Suppressor macrophage treated with lipopolysaccharide for 1 hour (primary cell): ENCODE data around the gene TSPAN12.
A peak's percentile ranks its signal among the peaks of the same experiment; 100 is the strongest.
"Not testable (repeated sequence)": the region's sequence is repeated elsewhere in the genome, so short reads cannot be mapped to it uniquely, and the experiment has no call there.

Source experiments
- DNase-seq, 3 donors: peaks; one replicate each; pipeline ENCODE4 v3.0.0-alpha.2; 2020 to 2022

TSPAN12 gene

DNA sequence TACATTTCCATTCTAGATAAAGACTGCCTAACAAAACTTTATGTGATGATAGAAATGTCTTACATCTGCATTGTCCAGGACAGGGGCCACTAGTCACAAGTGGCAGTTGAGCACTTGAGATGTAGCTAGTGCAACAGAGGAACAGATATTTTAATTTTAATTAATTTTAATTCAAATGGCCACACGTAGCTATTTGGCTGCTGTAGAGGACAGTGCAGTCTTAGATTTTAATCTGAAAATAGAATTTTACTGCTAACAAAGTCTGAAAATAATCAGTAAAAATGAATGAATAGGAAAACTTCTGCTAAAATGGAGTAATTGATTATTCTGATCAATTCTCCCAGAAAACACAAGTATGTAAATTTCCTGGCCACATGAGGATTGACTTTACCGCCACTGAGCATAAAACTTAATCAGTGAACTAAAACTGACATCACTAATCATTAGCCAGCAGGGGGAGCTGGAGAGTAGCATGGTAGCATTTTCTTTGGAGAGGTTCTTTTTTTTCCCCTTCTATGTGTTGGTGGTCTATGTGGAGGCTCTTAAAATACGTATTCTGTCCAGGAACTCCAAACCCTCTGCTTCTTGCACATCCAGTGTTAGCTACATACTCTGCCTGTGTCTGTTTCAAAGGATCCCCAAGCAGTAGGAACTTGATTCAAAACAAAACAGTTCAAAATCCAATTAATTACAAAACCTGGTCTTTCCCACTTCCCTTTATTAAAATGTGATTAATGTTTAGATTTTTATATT, 52.1 kb downstream of the TSPAN12 start:
- DNase-seq = peak; percentile 68 to 81 (median 80)

- DNase-seq = no peak
These were observed 55.2 kb downstream of the TSPAN12 start for GRCh38 chr7:120802751-120803150.

GRCh38 chr7:120799813-120800475, 58.0 kb downstream of the TSPAN12 start:
- DNase-seq = no peak

DNA sequence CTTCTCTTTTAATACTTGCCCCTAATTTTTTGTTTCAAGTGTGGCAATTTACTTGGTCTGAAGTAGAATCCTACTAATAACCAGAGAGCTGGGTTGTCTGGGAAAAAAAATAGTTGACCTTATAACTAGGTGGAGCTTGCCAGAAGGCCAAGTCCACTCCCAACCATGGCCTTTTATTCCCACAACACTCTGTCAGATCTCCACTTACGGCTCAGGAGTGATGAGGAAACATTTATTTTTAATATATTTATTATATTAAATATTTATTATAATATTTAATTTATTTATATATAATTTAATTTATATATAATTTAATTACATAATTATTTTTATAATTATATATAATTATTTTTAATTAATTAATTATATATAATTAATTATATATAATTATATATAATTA, 58.8 kb downstream of the TSPAN12 start:
- no peak for DNase-seq

DNA sequence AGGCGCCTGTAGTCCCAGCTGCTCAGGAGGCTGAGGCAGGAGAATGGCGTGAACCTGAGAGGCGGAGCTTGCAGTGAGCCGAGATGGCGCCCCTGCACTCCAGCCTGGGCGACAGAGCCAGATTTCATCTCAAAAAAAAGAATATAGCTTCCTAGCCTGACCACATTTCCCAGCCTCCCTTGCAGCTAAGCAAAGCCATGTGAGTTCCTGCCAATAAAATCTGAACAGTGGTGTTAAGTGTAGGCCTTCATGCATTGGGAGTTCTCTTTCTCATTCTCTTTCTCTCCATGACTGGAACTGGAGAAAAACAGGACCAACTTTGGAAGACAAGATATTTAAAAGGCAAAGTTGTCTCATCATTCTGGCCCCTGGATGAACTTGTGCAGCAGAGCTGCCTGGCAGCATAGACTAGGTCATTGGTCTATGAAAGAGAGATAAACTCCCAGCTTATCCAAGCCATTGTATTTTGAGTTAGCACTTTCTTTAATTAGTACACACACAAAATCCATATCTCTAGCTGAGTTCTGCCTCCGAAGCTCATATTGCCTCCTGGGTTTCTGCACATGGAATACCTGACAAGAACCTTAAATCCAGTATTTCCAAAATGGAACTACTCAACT, 60.8 kb downstream of the TSPAN12 start:
- no peak for DNase-seq

DNA sequence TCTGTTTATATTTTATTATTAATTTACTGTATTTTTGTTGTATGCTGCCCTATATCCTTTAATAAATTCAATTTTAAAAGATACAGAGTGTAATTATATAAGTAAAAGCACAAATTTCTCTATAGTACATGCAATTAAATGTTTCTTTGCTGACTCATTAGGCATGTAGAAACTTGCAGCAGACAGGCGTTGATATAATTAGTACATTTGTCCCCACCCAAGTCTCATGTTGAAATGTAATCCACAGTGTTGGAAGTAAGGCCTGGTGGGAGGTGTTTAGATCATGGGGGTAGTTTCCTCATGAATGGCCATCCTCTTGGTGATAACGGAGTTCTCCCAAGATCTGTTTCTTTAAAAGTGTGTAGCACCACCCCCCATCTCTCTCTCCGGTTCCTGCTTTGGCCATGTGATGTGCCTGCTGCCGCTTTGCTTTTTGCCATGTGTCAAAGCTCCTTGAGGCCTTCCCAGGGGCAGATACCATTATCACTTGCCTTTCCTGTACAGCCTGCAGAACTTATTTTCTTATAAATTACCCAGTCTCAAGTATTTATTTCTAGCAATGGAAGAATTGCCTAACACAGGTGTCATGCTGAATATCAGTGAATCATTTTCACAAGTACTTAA, 63.7 kb downstream of the TSPAN12 start:
- DNase-seq = no peak

GRCh38 chr7:120793213-120793936, 64.6 kb downstream of the TSPAN12 start:
- no peak for DNase-seq

GRCh38 chr7:120792861-120793130, 65.1 kb downstream of the TSPAN12 start:
- no peak for DNase-seq

DNA sequence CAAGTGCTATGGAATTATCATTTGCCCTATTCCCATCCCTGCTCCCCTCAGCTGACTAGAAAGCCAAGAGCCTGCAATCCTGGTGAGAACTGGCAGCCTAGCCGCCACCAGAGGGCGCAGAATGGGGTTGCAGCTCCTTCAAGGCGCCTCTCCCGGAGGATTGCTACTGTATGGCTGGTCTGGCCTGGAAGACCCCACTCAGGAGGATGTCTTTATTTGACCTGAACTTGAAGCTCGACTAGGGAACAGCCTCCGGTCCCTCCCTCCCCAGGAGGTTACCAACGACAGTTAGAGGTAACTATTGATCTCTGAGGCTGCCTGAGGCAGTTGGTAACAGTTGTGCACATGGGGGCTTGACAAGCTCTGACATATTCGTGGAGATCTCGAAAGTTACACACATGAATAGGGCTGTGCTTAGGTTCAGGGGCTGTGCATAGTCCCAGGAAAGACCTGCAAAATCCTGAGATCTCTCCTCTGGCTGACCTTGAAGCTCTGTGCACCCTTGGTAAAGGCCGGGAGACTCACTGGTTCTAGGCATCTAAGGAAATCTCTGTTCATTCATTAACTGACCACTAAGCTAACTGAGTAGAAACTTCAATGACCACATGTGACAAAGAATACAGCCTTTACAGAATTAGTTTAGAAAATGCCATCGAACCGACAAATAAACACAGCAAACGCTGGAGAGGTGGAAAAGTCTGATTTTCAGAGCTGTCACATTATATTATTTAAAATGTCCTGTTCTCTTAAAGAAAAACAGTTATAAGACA, 65.7 kb downstream of the TSPAN12 start:
- peak; percentile 70 to 91 (median 83) for DNase-seq

DNA sequence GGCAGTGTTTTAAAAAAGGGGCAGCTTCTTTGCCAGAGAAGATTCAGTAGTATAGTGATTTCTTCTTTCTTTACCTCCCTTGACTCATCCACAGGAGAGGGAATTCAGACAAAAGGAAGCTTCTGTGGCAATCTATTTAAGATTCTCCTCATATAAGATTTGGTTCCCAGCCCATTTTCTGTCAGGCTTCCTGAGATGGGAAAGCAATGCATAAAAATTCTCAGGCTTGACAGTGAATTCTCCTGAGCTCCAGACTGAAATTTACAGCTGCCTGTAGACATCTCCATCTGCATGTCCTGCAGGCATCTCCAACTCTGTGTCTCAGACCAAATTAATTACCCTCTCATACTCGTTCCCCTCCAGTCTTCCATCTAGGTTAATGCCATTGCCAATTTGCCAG, 72.8 kb downstream of the TSPAN12 start:
- no peak for DNase-seq

GRCh38 chr7:120783721-120784120, 74.2 kb downstream of the TSPAN12 start:
- no peak for DNase-seq

DNA sequence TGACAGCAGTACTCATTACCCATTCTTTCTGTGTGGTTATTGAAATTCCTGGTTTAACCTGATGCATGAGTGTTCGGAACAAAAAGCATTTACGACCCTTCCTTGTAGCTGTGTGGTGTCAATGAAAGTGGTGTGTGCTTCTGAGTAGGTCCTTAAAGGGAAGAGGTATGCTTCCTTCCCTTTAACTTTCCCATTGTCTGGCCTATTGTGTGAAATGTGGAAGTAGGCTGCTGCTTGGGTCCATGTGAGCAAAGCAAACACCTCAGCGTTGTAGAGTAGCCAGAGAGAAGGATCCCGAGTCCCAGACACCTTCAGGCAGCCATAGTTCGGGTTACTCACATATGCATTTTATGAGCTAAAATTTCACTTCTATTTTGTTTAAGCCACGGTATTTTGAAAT, 74.7 kb downstream of the TSPAN12 start:
- DNase-seq = no peak

GRCh38 chr7:120781924-120782323, 76.0 kb downstream of the TSPAN12 start:
- DNase-seq = not testable (repeated sequence)

DNA sequence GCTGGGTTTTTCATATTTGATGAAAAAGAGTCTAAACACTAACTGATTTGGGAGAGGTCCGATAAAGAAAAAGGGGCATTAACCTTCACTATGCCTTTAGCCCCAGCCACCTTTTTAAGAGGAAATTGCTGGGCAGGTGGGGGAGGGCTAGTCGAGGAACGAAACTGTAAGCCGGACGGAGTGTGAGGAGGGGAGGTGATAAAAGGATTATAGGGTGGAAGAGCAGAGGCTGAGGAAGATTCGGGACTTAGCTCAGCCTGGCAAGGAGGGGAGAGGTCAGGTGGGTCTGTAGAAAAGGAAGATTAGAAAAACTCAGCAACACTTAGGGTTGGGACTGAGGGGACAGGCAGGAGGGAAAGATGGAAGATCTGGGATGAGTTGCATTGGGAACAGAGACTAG, 77.0 kb downstream of the TSPAN12 start:
- no peak for DNase-seq

GRCh38 chr7:120780451-120780850, 77.5 kb downstream of the TSPAN12 start:
- not testable (repeated sequence) for DNase-seq

DNA sequence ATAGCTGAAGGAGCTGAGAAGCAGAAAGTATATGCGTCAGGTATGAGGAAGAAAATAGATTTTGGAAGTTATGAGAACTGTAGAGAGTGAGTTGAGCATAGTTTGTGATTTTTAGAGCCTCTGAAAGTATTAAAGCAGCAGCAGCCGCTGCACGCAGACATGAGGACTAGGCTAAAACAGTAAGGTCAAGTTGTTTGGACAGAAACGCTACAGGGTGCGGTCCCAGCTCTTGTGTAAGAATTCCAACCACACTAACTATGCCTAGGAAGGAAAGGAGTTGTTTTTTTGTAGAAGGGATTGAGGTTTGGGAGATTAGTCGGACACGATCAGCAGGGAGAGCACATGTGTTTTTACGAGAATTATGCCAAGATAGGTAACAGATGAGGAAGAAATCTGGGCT, 78.9 kb downstream of the TSPAN12 start:
- not testable (repeated sequence) for DNase-seq

DNA sequence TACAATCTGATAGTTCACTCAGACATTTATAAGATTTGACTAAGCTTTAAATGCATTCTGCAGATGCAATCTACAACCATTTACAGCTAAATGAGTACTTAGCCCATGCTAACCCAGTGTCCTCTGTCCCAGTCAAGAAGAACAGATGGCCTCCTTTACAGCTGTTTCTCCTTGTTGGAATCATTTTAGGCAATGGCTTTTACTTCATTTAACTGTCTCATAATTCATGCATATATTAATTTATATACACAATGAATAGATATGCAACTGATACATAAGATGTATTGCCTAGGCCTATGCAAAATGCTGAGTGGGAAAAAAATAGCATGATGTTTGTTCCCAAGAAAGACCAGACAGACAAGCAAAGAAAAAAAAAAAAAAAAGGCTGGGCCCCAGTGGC, 82.2 kb downstream of the TSPAN12 start:
- no peak for DNase-seq

GRCh38 chr7:120774481-120774880, 83.5 kb downstream of the TSPAN12 start:
- no peak for DNase-seq

DNA sequence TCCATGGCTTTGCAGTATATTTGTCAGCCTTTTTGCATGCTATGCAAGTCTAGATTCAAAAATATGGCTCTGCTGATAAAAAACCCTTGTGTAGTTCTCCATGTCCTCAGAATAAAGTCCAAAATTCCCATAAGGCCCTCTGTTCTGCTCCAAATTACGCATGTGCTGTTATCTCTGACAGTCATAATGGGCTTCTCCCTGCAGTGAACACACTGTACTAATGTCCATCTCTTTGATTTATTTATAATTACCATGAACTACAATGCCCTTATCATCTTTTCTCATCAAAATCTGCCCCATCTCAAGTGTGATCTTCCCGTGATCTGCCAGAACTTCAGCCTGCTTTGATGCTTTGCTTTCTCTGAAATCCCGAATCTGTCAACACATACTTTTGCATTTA, 87.7 kb downstream of the TSPAN12 start:
- DNase-seq = no peak

GRCh38 chr7:120760851-120761250, 97.1 kb downstream of the TSPAN12 start:
- DNase-seq = no peak

- no peak for DNase-seq
These were observed 97.9 kb downstream of the TSPAN12 start for GRCh38 chr7:120760050-120760449.

- DNase-seq = no peak
These were observed 114.8 kb downstream of the TSPAN12 start for GRCh38 chr7:120743128-120743527.
